GM12873 (cell line): ENCODE data around the gene UCK2.

Experiments
- TF ChIP-seq, protein P1 (sequence below): IDR thresholded peaks from 2 replicates; pipeline ENCODE4 v1.5.1; 2012; ENCODE audit warnings: low read depth, mild to moderate bottlenecking, moderate library complexity, low read length, control low read depth; ENCODE audit not compliant: insufficient read depth; ENCODE audit errors: missing control alignments

The UCK2 gene

GRCh38 chr1:165884690-165885304 is 57.4 kb downstream of the UCK2 start:
- TF ChIP-seq, protein P1, sequence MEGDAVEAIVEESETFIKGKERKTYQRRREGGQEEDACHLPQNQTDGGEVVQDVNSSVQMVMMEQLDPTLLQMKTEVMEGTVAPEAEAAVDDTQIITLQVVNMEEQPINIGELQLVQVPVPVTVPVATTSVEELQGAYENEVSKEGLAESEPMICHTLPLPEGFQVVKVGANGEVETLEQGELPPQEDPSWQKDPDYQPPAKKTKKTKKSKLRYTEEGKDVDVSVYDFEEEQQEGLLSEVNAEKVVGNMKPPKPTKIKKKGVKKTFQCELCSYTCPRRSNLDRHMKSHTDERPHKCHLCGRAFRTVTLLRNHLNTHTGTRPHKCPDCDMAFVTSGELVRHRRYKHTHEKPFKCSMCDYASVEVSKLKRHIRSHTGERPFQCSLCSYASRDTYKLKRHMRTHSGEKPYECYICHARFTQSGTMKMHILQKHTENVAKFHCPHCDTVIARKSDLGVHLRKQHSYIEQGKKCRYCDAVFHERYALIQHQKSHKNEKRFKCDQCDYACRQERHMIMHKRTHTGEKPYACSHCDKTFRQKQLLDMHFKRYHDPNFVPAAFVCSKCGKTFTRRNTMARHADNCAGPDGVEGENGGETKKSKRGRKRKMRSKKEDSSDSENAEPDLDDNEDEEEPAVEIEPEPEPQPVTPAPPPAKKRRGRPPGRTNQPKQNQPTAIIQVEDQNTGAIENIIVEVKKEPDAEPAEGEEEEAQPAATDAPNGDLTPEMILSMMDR = no peak

- TF ChIP-seq, protein P1 = no peak
These were observed 57.9 kb downstream of the UCK2 start for GRCh38 chr1:165885305-165885694.

GRCh38 chr1:165886193-165886592 is 58.8 kb downstream of the UCK2 start:
- TF ChIP-seq, protein P1 = no peak

- TF ChIP-seq, protein P1 = no peak
These were observed 59.6 kb downstream of the UCK2 start for GRCh38 chr1:165886983-165887382.

- TF ChIP-seq, protein P1 = no peak
These were observed 60.6 kb downstream of the UCK2 start for GRCh38 chr1:165887877-165888551.

- TF ChIP-seq, protein P1 = no peak
These were observed 61.1 kb downstream of the UCK2 start for GRCh38 chr1:165888552-165888920.

DNA sequence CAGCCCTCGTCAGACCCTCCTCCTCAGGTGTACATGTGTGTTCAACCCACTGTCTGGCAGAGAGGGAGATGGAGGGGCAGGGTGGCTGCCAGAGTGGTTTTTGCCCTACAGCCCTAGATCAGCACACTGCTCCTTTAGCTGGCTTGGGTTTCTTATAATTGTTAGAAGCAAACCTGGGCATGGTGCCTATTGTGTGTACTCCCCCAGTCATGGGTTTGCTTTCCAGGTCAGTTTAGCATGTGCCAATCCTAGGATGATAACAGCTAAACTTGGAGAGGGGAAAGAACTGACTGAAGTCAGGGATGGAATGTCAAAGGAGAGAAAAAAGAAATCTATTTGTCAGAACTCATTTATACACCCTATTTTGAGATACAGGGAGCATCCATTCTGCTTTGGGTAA is 63.3 kb downstream of the UCK2 start:
- TF ChIP-seq, protein P1 = no peak
